WTC11 (cell line): ENCODE data around the gene FOXO1. TPM values are rescaled to one million over a fixed set of nuclear protein-coding genes. Genes with fewer than 3 reads are reported as not detected.
"Not testable (repeated sequence)": the region's sequence is repeated elsewhere in the genome, so short reads cannot be mapped to it uniquely, and the experiment has no call there.

ENCODE experiments used
- ATAC-seq: fragments of 200-7000 bp; cut with Tn5 transposase; 2 replicates; pipeline ENCODE4 v1.10.0; 2021; ENCODE audit warnings: mild to moderate bottlenecking, moderate library complexity
- CTCF ChIA-PET: fragments of 300-600 bp; sonication (Branson Sonifier 250); formaldehyde crosslinking; loops from one replicate; lab custom pipeline; 2021; ENCODE audit warnings: antibody characterized with exemption; lab: Charles Lee
- POLR2A ChIA-PET: fragments of 350-600 bp; sonication (Branson Sonifier 250); formaldehyde crosslinking; loops from one replicate; lab custom pipeline; 2021; ENCODE audit warnings: antibody characterized with exemption; lab: Charles Lee
- DNase-seq: peaks from one replicate; pipeline ENCODE4 v3.0.0; 2021; ENCODE audit warnings: low spot score
- H3K27ac Mint-ChIP-seq: 2 replicates; pipeline ENCODE4 v1.8.0; 2021; ENCODE audit warnings: mixed read lengths
- H3K27me3 Mint-ChIP-seq: 2 replicates; pipeline ENCODE4 v1.8.0; 2021; ENCODE audit warnings: low read depth, mild to moderate bottlenecking, moderate library complexity, mixed read lengths
- H3K36me3 Mint-ChIP-seq: 2 replicates; pipeline ENCODE4 v1.8.0; 2021; ENCODE audit warnings: mixed read lengths
- H3K4me1 Mint-ChIP-seq: 2 replicates; pipeline ENCODE4 v1.8.0; 2022; ENCODE audit warnings: mixed read lengths
- H3K4me3 Mint-ChIP-seq: 2 replicates; pipeline ENCODE4 v1.8.0; 2021; ENCODE audit warnings: mild to moderate bottlenecking, moderate library complexity, mixed read lengths
- H3K9me3 Mint-ChIP-seq: 2 replicates; pipeline ENCODE4 v1.8.0; 2021; ENCODE audit warnings: mixed read lengths
- ETV6 ChIP-seq: sonication (generic); formaldehyde crosslinking; IDR thresholded peaks from 2 replicates; pipeline ENCODE4 v1.8.1; 2022; ENCODE audit warnings: mild to moderate bottlenecking, missing genetic modification reagents
- MAX ChIP-seq: sonication (generic); formaldehyde crosslinking; IDR thresholded peaks from 2 replicates; pipeline ENCODE4 v1.8.0; 2022; ENCODE audit warnings: mild to moderate bottlenecking, missing genetic modification reagents
- MLX ChIP-seq: sonication (generic); formaldehyde crosslinking; IDR thresholded peaks from 2 replicates; pipeline ENCODE4 v1.8.1; 2023; ENCODE audit warnings: mild to moderate bottlenecking, missing genetic modification reagents, moderate library complexity
- NR1H2 ChIP-seq: sonication (generic); formaldehyde crosslinking; IDR thresholded peaks from 2 replicates; pipeline ENCODE4 v1.9.0; 2021; ENCODE audit warnings: mild to moderate bottlenecking, moderate library complexity, missing genetic modification reagents
- OVOL2 ChIP-seq: fragments of 250-450 bp; sonication (Bioruptor Pico); IDR thresholded peaks from 2 replicates; pipeline ENCODE4 v1.9.0; 2021; ENCODE audit warnings: mild to moderate bottlenecking, borderline replicate concordance
- ZNF121 ChIP-seq: sonication (generic); formaldehyde crosslinking; IDR thresholded peaks from 2 replicates; pipeline ENCODE4 v1.8.0; 2023; ENCODE audit warnings: missing genetic modification reagents
- ZNF219 ChIP-seq: sonication (generic); formaldehyde crosslinking; IDR thresholded peaks from 2 replicates; pipeline ENCODE4 v1.8.0; 2023; ENCODE audit warnings: missing genetic modification reagents, mild to moderate bottlenecking, borderline replicate concordance
- total RNA-seq: library from RNA; stranded (reverse); gene quantifications from 3 replicates; pipeline ENCODE4 v1.2.3, GENCODE V29; 2021

FOXO1 gene
- total RNA-seq, 1 experiment from 2014 or later = 37.9 TPM

GRCh38 chr13:40664350-40665125, 1.9 kb downstream of the FOXO1 start:
- no peaks in the 10 kb centered on the region for H3K36me3 Mint-ChIP-seq
- peak overlapping the region; percentile 84; the same call in 1 of the 2 replicates for H3K27ac Mint-ChIP-seq
- ChIA-PET CTCF (interaction anchor here (0.7 to 1.4 kb wide), 4 partner anchors 15 to 112 kb away, joined by 3 to 5 read pairs (median 3); no protein-coding TSS in a partner anchor), POLR2A (interaction anchor here (1.1 kb wide), 1 partner anchor 12 kb away, joined by 3 read pairs; no protein-coding TSS in a partner anchor)
- no peaks in the 10 kb centered on the region for H3K9me3 Mint-ChIP-seq
- H3K27me3 Mint-ChIP-seq = no peaks in the 10 kb centered on the region; the same call in 1 of the 2 replicates
- H3K4me1 Mint-ChIP-seq = peaks cover 60% of the 10 kb centered on the region
- DNase-seq = peak; percentile 45
- ATAC-seq = 0 out of 2 replicates have a peak, but pooled peaks have one; percentile 1
- TF ChIP-seq MAX (peak; percentile 51; the same call in 1 of the 2 replicates), NR1H2 (CRISPR knock-in tag) (no peak)
- TF ChIP-seq, all 79 proteins: peak for 1
- H3K4me3 Mint-ChIP-seq = peak overlapping the region; percentile 94

DNA sequence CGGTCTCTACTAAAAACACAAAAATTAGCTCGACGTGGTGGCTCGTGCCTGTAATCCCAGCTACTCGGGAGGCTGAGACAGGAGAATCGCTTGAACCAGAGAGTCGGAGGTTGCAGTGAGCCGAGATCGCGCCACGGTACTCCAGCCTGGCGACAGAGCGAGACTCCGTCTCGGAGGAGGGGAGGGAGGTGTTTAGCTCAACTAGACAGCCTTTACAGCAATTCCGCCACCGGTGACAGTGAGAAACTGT, 2.4 kb downstream of the FOXO1 start:
- not testable (repeated sequence) for H3K9me3 Mint-ChIP-seq, H3K27me3 Mint-ChIP-seq, H3K27ac Mint-ChIP-seq, H3K36me3 Mint-ChIP-seq, ATAC-seq
- ChIA-PET CTCF (interaction anchor here (0.7 to 1.4 kb wide), 4 partner anchors 14 to 113 kb away, joined by 3 to 5 read pairs (median 3); no protein-coding TSS in a partner anchor), POLR2A (interaction anchor here (0.6 kb wide), 2 partner anchors 12 to 933 kb away, joined by 3 to 5 read pairs; no protein-coding TSS in a partner anchor)
- DNase-seq = peak; percentile 37
- Mint-ChIP-seq H3K4me1 (peaks cover 62% of the 10 kb centered on the region), H3K4me3 (peak overlapping the region; percentile 94)
- TF ChIP-seq MAX = peak; percentile 10; the same call in 1 of the 2 replicates

GRCh38 chr13:40662866-40663265, 3.6 kb downstream of the FOXO1 start:
- Mint-ChIP-seq H3K36me3 (peaks cover 5% of the 10 kb centered on the region), H3K27ac (peak overlapping the region; percentile 95), H3K4me1 (peaks cover 63% of the 10 kb centered on the region), H3K4me3 (peak overlapping the region; percentile 94), H3K9me3 (peaks cover 4% of the 10 kb centered on the region; the same call in 1 of the 2 replicates), H3K27me3 (no peaks in the 10 kb centered on the region; the same call in 1 of the 2 replicates)
- no peak for TF ChIP-seq ZNF121
- no peak for TF ChIP-seq ETV6
- DNase-seq = no peak
- ChIA-PET POLR2A (no interaction called here), CTCF (interaction anchor here (1.0 kb wide), 1 partner anchor 127 kb away, joined by 3 read pairs; no protein-coding TSS in a partner anchor)
- no peak for ATAC-seq

- peak overlapping the region; percentile 95 for H3K27ac Mint-ChIP-seq
- TF ChIP-seq OVOL2 (CRISPR knock-in tag) = no peak
- no peak for TF ChIP-seq ZNF219 (CRISPR knock-in tag)
- TF ChIP-seq ZNF121 = peak; percentile 65
- TF ChIP-seq, all 79 proteins: peak for 1
- Mint-ChIP-seq H3K9me3 (peaks cover 9% of the 10 kb centered on the region), H3K27me3 (no peaks in the 10 kb centered on the region; the same call in 1 of the 2 replicates), H3K4me1 (peaks cover 63% of the 10 kb centered on the region), H3K4me3 (peak overlapping the region; percentile 94), H3K36me3 (peaks cover 11% of the 10 kb centered on the region)
- ChIA-PET POLR2A (no interaction called here), CTCF (no interaction called here)
- DNase-seq (no peak), ATAC-seq (no peak)
These were observed 4.4 kb downstream of the FOXO1 start for GRCh38 chr13:40661875-40662665.

DNA sequence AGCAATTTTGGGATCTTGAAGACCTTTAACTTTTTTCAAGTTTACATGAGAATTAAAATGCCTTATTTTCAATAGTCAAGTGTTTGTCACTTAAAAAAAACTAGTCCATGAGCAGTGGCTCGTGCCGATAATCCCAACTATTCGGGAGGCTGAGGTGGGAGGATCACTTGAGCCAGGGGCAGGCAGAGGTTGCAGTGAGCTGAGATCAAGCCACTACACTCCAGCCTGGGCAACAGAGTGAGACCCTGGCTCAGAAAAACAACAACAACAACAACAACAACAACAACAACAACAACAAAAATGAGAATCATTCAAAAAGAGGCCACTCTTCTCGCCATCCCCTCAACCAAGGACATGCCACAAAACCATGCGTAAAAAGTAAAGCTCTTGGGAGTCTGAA, 5.7 kb downstream of the FOXO1 start:
- H3K27ac Mint-ChIP-seq = peak overlapping the region; percentile 93
- ATAC-seq = no peak
- H3K9me3 Mint-ChIP-seq = peaks cover 13% of the 10 kb centered on the region
- peaks cover 75% of the 10 kb centered on the region for H3K4me1 Mint-ChIP-seq
- DNase-seq = no peak
- no peaks in the 10 kb centered on the region; the same call in 1 of the 2 replicates for H3K27me3 Mint-ChIP-seq
- peak overlapping the region; percentile 45 for H3K4me3 Mint-ChIP-seq
- TF ChIP-seq OVOL2 (CRISPR knock-in tag) (no peak), MLX (CRISPR knock-in tag) (no peak), ZNF121 (peak; percentile 96)
- TF ChIP-seq, all 79 proteins: peak for 1
- H3K36me3 Mint-ChIP-seq = peaks cover 17% of the 10 kb centered on the region
- ChIA-PET CTCF (no interaction called here), POLR2A (no interaction called here)
